Loucy (cell line): Measurements from ENCODE around the gene SLC1A1.

ENCODE experiments used
- H2AFZ ChIP-seq: fragments of 200-600 bp; sonication (generic); 2 replicates; pipeline ENCODE4 v1.6.0; 2016; ENCODE audit warnings: antibody characterized with exemption, mild to moderate bottlenecking, low read length, moderate library complexity
- H3F3A ChIP-seq: fragments of 200-600 bp; 2 replicates; pipeline ENCODE4 v1.6.0; 2016; ENCODE audit warnings: antibody characterized with exemption, low read depth, mild to moderate bottlenecking
- H3K27me3 ChIP-seq: fragments of 200-600 bp; sonication (generic); 2 replicates; pipeline ENCODE4 v1.6.1; 2014; ENCODE audit warnings: low read length, mild to moderate bottlenecking; ENCODE audit not compliant: insufficient read depth, poor library complexity, severe bottlenecking
- H3K36me3 ChIP-seq: fragments of 200-600 bp; sonication (generic); 2 replicates; pipeline ENCODE4 v1.6.1; 2016; ENCODE audit warnings: low read length; ENCODE audit not compliant: insufficient read depth
- H3K4me1 ChIP-seq: fragments of 200-600 bp; sonication (generic); 2 replicates; pipeline ENCODE4 v1.5.1; 2014; ENCODE audit warnings: low read length, mild to moderate bottlenecking; ENCODE audit not compliant: insufficient read depth, poor library complexity, severe bottlenecking
- H3K4me2 ChIP-seq: fragments of 200-600 bp; sonication (generic); 2 replicates; pipeline ENCODE4 v1.6.0; 2014; ENCODE audit warnings: antibody characterized with exemption, low read length, low read depth, mild to moderate bottlenecking; ENCODE audit not compliant: poor library complexity, severe bottlenecking
- H3K4me3 ChIP-seq: fragments of 200-600 bp; sonication (generic); 2 replicates; pipeline ENCODE4 v1.5.1; 2014; ENCODE audit warnings: low read length, mild to moderate bottlenecking, mixed read lengths; ENCODE audit not compliant: poor library complexity, severe bottlenecking
- H3K79me2 ChIP-seq: fragments of 200-600 bp; sonication (generic); 2 replicates; pipeline ENCODE4 v1.6.1; 2014; ENCODE audit warnings: low read length; ENCODE audit not compliant: insufficient read depth
- H3K9ac ChIP-seq: fragments of 200-600 bp; sonication (generic); 2 replicates; pipeline ENCODE4 v1.6.0; 2014; ENCODE audit warnings: mild to moderate bottlenecking, low read depth, low read length, moderate library complexity; ENCODE audit not compliant: poor library complexity, severe bottlenecking
- H3K9me2 ChIP-seq: fragments of 200-600 bp; sonication (generic); replicated peaks from 2 replicates; pipeline ENCODE4 v1.6.1; 2016; ENCODE audit warnings: low read depth, low read length, mixed read lengths
- H3K9me3 ChIP-seq: fragments of 200-600 bp; sonication (generic); 2 replicates; pipeline ENCODE4 v1.6.1; 2014; ENCODE audit warnings: mild to moderate bottlenecking, antibody characterized with exemption, low read length, low read depth; ENCODE audit not compliant: insufficient read depth
- H4K20me1 ChIP-seq: fragments of 200-600 bp; sonication (generic); 2 replicates; pipeline ENCODE4 v1.6.0; 2014; ENCODE audit warnings: antibody characterized with exemption, low read length, mild to moderate bottlenecking; ENCODE audit not compliant: insufficient read depth, poor library complexity, severe bottlenecking
- CTCF ChIP-seq: fragments of 200-600 bp; sonication (generic); conservative IDR thresholded peaks from 2 replicates; pipeline ENCODE4 v1.5.1; 2014; ENCODE audit warnings: mild to moderate bottlenecking, antibody characterized with exemption, low read length
- EZH2phosphoT487 ChIP-seq: fragments of 200-600 bp; IDR thresholded peaks from 2 replicates; pipeline ENCODE4 v1.6.1; 2018; ENCODE audit warnings: antibody characterized with exemption, mild to moderate bottlenecking, moderate library complexity, borderline replicate concordance

Gene SLC1A1

GRCh38 chr9:4618700-4619099 is 128.4 kb downstream of the SLC1A1 start:
- Histone ChIP-seq H3K4me2 (no peak overlapping the region), H3K4me1 (peaks cover 14% of the 10 kb centered on the region), H2AFZ (no peak overlapping the region), H3K4me3 (no peak overlapping the region), H3F3A (no peaks in the 10 kb centered on the region), H3K9me3 (no peaks in the 10 kb centered on the region), H3K36me3 (no peaks in the 10 kb centered on the region), H4K20me1 (no peaks in the 10 kb centered on the region), H3K27me3 (peaks cover 92% of the 10 kb centered on the region), H3K9me2 (no peaks in the 10 kb centered on the region), H3K79me2 (no peaks in the 10 kb centered on the region), H3K9ac (no peak overlapping the region)
- TF ChIP-seq CTCF (no peak), EZH2phosphoT487 (no peak)

- no peak overlapping the region for H3K4me2 ChIP-seq
- TF ChIP-seq EZH2phosphoT487, result peak; percentile 96
- TF ChIP-seq CTCF, result no peak
- no peak overlapping the region for H3K4me3 ChIP-seq
- H3K4me1 ChIP-seq, result peaks cover 14% of the 10 kb centered on the region
- no peaks in the 10 kb centered on the region for H3K9me2 ChIP-seq
- no peaks in the 10 kb centered on the region for H3K79me2 ChIP-seq
- H2AFZ ChIP-seq, result no peak overlapping the region
- peaks cover 92% of the 10 kb centered on the region for H3K27me3 ChIP-seq
- H4K20me1 ChIP-seq, result no peaks in the 10 kb centered on the region
- H3K9ac ChIP-seq, result no peak overlapping the region
- no peaks in the 10 kb centered on the region for H3F3A ChIP-seq
- H3K36me3 ChIP-seq, result no peaks in the 10 kb centered on the region
- no peaks in the 10 kb centered on the region for H3K9me3 ChIP-seq
Observed at GRCh38 chr9:4620057-4620765, 129.9 kb downstream of the SLC1A1 start.

GRCh38 chr9:4620881-4621555 is 130.8 kb downstream of the SLC1A1 start:
- Histone ChIP-seq H3K9me3 (no peaks in the 10 kb centered on the region), H4K20me1 (no peaks in the 10 kb centered on the region), H3K9ac (no peak overlapping the region), H3K36me3 (no peaks in the 10 kb centered on the region), H3K4me1 (peaks cover 14% of the 10 kb centered on the region), H3K79me2 (no peaks in the 10 kb centered on the region), H3K4me3 (no peak overlapping the region), H3F3A (no peaks in the 10 kb centered on the region), H3K4me2 (no peak overlapping the region), H3K9me2 (no peaks in the 10 kb centered on the region), H3K27me3 (peaks cover 92% of the 10 kb centered on the region), H2AFZ (no peak overlapping the region)
- no peak for TF ChIP-seq CTCF
- TF ChIP-seq EZH2phosphoT487, result no peak
